Endothelial cell of umbilical vein (primary cell): ENCODE data around the gene SRGAP1.

Experiments
- CTCF ChIP-seq, 2 donors: IDR thresholded peaks; 1 replicate in 1 of 2; 2 replicates in 1 of 2; pipeline ENCODE4 v1.5.1; 2011; ENCODE audit warnings: low read length in 2 of 2, mild to moderate bottlenecking in 2 of 2, moderate library complexity in 2 of 2, control low read depth in 1 of 2, inconsistent platforms in 1 of 2, low read depth in 1 of 2; ENCODE audit not compliant: insufficient read depth in 1 of 2; ENCODE audit errors: extremely low read depth in 1 of 2
- GATA2 ChIP-seq: IDR thresholded peaks from 2 replicates; pipeline ENCODE4 v1.7.0; 2011; ENCODE audit warnings: low read depth, mild to moderate bottlenecking, moderate library complexity, mixed read lengths, low read length; ENCODE audit not compliant: insufficient read length, insufficient read depth
- MAX ChIP-seq: IDR thresholded peaks from 2 replicates; pipeline ENCODE4 v1.6.1; 2011; ENCODE audit not compliant: insufficient read depth, insufficient read length
- POLR2A ChIP-seq: IDR thresholded peaks from 2 replicates; pipeline ENCODE4 v1.6.1; 2012; ENCODE audit warnings: low read depth, mild to moderate bottlenecking, control low read depth, low read length
- POLR2AphosphoS5 ChIP-seq: IDR thresholded peaks from 2 replicates; pipeline ENCODE4 v1.6.1; 2012; ENCODE audit warnings: low read depth, mild to moderate bottlenecking, control low read depth, low read length, moderate library complexity; ENCODE audit not compliant: insufficient read depth

DNA sequence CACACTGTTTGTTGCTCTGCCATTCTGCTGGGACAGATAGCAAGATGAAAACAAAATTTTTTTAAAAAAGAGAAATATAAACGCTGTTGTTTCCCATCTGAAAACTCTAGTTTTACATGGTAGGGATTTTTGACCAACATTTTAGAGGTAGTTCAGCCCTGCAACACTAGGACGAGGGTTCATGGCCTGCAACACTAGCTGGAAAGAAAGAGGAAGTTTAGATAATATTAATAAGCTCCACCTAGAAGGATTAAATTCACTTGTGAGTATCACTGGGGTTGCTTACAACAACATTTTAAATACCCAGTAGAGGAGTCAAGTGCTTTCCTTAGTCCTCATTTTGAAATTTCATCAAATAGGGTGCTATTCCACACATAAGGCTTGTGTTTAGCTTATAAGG lies 68.2 kb downstream of the SRGAP1 start:
- TF ChIP-seq GATA2 (no peak), CTCF (IDR thresholded peaks at IDR 0.05; ENCODE audit: extremely low read depth in 1 of 2, insufficient read depth in 1 of 2, low read depth in 1 of 2, low read length in 2 of 2) (no peak), POLR2A (no peak), POLR2AphosphoS5 (no peak), MAX (no peak)
